Cardiac fibroblast (primary cell): ENCODE data around the gene GRIK3.

Experiments
- DNase-seq, 2 donors: peaks; one replicate each; pipeline versions ENCODE4 v3.0.0 to v3.0.0-alpha.2; 2010; ENCODE audit warnings: low read depth in 2 of 2
- H3K4me3 ChIP-seq, 2 donors: replicated peaks in 1 of 2; 1 replicate in 1 of 2; 2 replicates in 1 of 2; pipeline ENCODE4 v1.5.1; 2011; ENCODE audit warnings: low read depth in 2 of 2, low read length in 2 of 2, mild to moderate bottlenecking in 2 of 2, moderate library complexity in 1 of 2
- CTCF ChIP-seq: IDR thresholded peaks from one replicate; pipeline ENCODE4 v1.5.1; 2011; ENCODE audit warnings: low read depth, mild to moderate bottlenecking, low read length, inconsistent platforms

The GRIK3 gene

DNA sequence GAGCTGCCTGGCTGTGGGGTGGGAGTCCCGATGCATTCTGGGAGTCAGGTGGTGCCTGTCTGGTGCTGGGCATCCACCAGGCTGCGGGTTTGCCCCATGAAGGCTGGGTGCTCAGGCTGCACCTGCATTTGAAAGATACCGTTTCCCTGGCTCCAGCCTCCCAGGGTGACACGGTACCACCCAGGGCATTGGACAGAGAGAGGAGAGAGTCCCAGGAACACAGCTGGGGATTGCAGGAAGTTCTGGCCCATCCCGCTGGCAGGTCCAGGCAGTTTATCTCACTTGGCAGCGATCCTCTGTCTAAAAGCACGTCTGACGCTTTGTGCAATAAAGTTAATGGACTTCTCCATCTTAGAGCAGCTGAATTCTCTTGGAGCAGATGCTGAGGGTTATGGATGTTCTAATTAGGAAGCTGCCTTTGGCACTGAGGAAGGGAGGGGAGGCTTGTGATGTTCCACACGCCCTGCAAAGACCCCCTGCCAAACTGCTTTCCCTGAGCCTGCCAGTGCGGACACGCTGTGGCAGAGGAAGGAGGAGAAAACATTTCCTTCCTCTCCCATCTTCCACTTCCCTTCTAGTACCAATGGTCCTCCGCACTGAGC lies 246.9 kb downstream of the GRIK3 start:
- no peak for TF ChIP-seq CTCF
- no peak overlapping the region for H3K4me3 ChIP-seq
- DNase-seq, result no peak

- no peak for DNase-seq
These were observed 247.9 kb downstream of the GRIK3 start for GRCh38 chr1:36786425-36786824.

DNA sequence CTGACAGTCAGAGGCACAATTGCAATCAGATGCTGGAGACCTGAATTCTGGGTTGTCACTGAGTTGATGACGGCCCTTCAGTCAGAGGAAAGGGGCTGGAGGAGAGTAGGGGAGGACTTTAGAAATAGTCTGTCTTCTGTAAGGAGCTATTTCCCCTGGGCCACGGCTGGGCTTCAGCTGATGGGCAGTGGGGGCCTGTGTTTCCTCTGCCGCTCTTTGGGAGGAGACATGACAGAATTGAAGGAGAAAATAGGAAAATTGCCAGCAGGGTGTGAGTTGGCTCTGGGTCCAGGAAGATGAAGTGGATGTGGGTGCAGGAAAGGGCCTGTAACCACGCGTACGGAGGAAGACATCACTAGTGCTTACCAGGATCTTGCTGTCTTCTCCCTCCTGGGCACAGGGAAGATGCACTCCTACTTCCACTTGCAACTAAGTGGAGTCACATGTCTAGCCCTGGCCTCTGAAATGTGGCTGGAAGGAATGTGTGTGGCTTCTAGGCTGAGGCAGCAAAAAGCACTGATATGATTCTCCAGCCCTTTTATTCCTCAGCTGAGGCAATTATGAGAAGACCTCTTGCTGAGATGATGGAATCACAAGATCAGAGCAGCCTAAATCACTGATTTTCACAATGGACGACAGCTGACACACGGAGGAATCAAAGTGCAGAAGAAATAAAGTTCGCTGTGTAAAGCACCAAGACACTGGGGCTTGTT lies 250.0 kb downstream of the GRIK3 start:
- no peak for TF ChIP-seq CTCF
- no peak overlapping the region for H3K4me3 ChIP-seq
- DNase-seq, result no peak

More at GRCh38 chr1:36786425-36786824, 247.9 kb downstream of the GRIK3 start:
- TF ChIP-seq CTCF, result no peak
- H3K4me3 ChIP-seq, result no peak overlapping the region

- no peak for TF ChIP-seq CTCF
- no peak for DNase-seq
- H3K4me3 ChIP-seq, result no peak overlapping the region
These were observed 250.8 kb downstream of the GRIK3 start for GRCh38 chr1:36783475-36783874.

- no peak for DNase-seq
- no peak overlapping the region for H3K4me3 ChIP-seq
- TF ChIP-seq CTCF, result no peak
These were observed 251.5 kb downstream of the GRIK3 start for GRCh38 chr1:36782785-36783184.

DNA sequence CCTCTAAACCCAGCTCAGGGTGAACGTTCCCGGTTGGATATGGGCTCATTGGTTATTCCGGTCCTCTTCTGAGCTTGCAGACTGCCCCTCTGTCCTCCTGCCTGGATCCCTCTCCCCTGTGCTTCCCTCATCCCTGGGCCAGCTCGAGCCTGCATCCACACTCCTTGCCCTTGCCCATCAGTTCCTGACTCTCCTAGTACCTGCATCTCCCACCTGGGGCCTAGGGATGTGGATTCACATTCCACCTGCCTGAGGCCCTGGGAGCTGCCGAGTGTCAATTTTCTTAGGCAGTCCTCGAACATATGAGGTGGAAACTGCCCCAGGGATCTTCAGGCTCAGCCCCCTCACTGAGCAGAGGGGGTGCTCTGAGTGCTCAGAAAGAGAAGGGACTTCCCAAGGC lies 252.2 kb downstream of the GRIK3 start:
- no peak for DNase-seq
- H3K4me3 ChIP-seq, result no peak overlapping the region
- no peak for TF ChIP-seq CTCF
